ENCODE results near the gene SENP6.
"Not testable (repeated sequence)": the region's sequence is repeated elsewhere in the genome, so short reads cannot be mapped to it uniquely, and the experiment has no call there.

Gene SENP6

DNA sequence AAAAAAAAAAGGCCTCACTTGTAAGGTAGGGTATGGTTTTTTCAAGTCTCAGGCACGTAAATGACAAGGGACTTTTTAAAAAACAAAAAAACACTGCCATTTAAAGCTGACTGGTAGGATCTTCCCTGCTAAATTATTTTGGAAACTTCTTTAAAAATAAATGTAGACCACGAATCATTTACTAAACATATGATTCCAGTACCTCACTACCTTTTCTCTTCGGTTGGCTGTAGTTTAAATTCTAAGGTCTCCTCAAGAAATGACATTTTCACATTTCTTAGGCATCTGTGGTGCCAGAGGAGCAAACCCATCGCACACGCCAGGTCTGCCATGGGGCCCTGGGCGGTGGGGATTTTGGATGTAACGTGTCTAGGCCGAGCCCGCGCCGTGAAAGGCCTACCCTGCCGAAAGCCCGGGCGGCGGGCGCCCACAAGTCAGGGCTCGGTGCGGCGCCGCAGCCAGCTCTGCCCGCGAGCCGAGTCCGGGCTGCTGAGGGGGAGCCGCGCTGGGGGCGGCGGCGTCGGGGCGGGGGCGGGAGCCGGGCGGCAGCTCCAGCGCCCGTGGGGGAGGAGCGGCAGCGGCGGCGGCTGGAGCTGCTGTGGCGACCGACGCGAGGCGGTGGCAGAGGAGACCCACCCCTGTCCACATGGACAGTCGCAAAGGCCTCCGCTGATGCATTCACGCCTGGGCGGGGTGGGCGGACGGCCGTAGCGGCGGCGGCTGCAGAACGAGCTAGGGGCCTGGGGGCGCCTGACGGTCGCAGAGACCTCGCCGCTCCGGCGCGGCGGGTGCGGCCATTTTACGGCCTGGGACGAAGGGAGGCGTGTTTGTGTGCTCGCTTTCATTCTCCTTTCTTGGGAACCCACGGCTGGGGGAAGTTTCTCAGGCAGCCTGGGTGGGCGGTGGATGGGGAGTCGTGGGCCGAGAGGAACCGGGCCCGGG lies at the start of gene SENP6:
TSS of gene SENP6 (plus strand) at position 577 of the 942 bp plus-strand sequence. CDS start 645 bp downstream, outside the sequence.
- DNase-seq, result peak; percentile 65

GRCh38 chr6:75556240-75556639 lies 45.4 kb upstream of the SENP6 start:
- no peak for DNase-seq

- DNase-seq, result no peak
Measured at GRCh38 chr6:75557068-75557467, 44.6 kb upstream of the SENP6 start.

- DNase-seq, result peak; percentile 1
Measured at GRCh38 chr6:75563032-75563431, 38.6 kb upstream of the SENP6 start.

DNA sequence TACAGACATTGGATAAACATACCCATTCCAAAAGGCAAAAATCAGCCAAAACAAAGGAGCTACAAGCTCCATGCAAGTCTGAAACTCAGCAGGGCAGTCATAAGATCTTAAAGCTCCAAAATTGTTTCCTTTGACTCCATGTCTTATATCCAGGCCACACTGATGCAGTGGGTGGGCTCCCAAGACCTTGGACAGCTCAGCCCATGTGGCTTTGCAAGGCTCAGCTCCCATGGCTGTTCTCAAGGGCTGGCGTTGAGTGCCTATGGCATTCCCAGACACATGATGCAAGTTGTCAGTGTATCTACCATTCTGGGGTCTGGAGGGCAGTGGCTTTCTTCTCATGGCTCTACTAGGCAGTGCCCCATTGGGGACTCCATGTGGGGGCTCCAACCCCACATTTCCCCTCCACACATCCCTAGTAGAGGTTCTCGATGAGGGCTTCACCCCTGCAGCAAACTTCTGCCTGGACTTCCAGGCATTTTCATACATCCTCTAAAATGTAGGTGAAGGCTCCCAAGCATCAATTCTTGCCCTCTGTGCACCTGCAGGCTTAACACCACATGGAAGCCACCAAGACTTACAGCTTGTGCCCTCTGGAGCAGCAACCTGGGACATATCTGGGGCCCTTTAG lies 35.4 kb upstream of the SENP6 start:
- DNase-seq, result no peak

GRCh38 chr6:75568100-75568499 lies 33.6 kb upstream of the SENP6 start:
- no peak for DNase-seq

DNA sequence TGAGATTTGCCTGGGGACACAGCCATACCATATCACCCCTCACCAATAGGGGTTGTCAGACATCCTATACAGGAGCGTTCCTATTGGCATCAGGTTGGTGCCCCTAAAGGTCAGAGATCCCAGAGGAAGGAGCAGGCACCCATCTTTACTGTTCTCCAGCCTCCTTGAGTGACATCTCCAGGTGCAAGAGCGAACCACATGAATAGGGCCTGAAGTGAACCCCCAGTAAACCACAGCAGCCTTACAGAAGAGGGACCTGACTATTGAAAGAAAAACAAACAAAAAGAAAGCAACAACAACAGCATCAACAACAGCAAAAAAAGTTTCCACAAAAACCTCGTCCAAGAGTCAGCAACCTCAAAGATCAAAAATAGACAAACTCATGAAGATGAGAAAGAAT lies 32.7 kb upstream of the SENP6 start:
- no peak for DNase-seq

- not testable (repeated sequence) for DNase-seq
Measured at GRCh38 chr6:75570671-75571070, 31.0 kb upstream of the SENP6 start.

GRCh38 chr6:75572072-75572471 lies 29.6 kb upstream of the SENP6 start:
- no peak for DNase-seq

DNA sequence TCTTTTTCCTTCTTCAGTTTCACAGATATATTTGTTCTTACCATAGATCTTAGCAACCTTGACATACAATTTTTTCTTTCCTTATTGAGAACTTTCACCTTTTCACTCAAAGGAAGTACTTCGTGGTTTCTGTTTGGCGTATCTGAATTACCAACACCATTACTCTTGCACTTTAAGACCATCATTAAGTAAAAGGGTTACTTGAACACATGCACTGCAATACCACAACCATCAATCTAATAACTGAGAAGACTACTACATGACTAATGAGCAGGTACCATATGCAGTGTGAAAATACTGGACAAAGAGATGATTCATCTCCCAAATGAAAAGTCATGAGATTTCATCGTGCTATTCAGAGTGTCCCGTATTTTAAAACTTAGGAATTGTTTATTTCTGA lies 21.7 kb upstream of the SENP6 start:
- no peak for DNase-seq

DNA sequence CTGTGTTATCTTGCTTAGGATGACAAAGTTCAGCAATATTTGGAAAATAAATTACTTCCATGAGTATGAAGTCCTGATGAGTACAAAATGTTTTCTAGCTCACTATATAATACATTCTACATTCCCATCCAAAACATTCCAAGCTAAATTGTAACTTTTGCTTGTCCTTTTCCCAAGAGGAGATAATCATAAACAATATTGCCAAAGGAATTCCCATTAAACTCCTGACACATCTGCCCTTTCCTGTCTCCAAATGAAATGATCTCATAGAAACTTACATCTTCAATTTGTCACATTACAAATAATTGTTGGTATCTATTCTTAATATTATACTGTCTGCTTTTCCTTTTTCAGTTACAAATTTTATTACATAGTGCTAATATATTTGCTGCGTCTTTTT lies 20.4 kb upstream of the SENP6 start:
- no peak for DNase-seq

DNA sequence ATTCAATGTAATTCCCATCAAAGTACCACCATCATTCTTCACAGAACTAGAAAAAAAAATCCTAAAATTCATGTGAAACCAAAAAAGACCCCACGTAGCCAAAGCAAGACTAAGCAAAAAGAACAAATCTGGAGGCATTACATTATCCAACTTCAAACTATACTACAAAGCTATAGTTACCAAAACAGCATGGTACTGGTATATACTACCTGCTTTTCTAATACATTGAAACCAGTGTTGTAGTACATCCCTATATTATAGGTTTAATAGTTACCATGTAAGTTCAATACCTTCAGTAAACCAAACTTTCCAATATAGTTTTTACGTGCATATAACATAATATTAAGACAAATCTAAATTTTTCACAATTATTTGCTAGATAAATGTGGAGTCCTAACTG lies 17.1 kb upstream of the SENP6 start:
- not testable (repeated sequence) for DNase-seq

- no peak for DNase-seq
Measured at GRCh38 chr6:75588948-75589347, 12.7 kb upstream of the SENP6 start.

DNA sequence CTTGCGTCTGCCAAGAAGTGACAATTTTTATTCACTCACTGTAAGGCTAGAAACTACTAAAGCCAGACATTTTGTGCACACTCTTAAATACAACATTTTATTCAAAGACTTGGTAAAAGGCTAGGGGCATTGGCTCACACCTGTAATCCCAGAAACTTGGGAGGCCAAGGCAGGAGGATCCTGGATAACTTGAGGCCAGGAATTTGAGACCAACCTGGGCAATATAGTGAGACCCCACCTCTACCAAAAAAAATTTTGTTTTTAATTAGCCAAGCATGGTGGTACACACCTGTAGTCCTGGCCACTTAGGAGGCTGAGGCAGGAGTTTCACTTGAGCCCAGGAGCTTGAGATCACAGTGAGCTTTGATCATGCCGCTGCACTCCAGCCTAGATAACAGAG lies 11.3 kb upstream of the SENP6 start:
- DNase-seq, result no peak

DNA sequence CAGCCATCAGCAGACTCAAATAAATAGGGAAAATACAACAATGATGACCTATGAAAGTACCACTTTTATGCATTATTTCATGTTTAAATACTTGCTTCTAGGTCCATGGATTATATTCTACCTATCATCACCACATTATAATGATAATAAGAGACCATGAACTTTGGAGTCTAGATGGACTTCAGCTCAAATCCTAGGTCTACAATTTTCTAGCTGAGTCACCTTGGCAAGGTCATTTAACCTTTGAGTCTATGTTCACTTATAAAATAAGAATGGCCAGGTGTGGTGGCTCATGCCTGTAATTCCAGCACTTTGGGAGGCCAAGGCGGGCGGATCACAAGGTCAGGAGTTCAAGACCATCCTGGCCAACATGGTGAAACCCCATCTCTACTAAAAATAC lies 5.3 kb upstream of the SENP6 start:
- DNase-seq, result not testable (repeated sequence)

DNA sequence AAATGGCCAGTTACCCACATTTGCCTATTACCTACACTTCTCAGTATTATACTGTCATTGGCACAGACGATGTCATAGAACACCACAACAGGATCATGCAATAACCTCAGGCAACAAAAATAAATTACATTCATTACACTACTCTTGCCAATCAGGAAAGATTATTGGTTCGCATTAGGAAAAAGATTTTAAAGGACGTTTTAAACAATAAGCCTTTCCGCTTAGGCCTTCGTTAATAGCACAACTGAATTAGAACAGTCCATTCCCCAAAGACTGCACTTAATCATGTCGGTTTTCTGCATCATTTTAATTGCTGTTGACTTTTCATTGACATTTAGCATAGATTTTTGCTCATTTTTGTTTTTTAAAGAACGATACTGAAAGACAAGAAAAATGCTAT lies 912 bp upstream of the SENP6 start:
- peak; percentile 10 for DNase-seq

GRCh38 chr6:75602246-75603105 lies 796 bp downstream of the SENP6 start:
- peak; percentile 43 for DNase-seq

DNA sequence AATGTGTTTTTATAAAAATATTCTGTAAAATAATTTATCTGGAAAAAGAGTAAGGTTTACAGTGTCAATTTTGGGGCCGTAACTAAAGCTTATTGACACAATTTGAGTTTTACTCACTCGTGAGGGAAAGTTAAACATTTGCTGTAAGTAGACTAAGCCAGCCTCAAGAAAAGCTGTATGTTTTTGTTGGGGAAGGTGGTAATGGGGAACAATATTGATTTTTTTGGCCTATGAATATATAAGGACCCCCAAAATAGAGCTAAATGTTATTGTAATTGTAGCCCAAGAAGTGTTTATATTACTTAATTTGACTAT lies 1.4 kb downstream of the SENP6 start:
- no peak for DNase-seq

DNA sequence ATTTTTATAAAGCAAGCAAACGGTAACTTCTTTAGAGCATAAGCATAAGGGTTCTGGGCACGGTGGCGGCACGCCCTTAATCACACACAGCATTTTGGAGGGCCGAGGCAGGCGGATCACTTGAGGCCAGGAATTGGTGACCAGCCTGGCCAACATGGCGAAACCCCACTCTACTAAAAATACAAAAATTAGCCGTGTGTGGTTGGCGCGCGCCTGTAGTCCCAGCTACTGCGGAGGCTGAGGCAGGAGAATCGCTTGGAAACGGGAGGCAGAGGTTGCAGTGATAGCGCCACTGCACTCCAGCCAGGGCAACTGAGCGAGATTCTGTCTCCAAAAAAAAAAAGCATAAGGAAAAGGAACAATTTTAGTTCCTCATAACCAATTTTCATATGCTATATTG lies 2.6 kb downstream of the SENP6 start:
- no peak for DNase-seq

DNA sequence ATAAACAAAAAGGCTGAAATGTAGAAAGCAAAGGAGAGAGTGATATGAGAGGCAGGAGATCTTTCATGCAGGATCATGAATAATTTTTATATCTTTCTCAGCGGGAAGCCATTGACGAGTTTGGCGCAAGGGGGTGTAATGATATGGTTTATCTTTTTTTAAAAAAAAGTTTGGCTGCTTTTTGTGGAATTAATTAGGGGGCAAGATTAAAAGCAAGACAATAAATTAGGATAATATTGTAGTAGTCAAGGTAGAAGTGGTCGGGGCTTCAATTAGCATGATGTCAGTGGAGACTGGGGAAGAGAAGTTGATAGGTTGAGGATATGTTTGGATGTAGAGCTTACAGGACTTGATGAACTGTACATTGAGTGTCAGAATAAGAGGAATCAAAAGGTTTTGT lies 4.0 kb downstream of the SENP6 start:
- no peak for DNase-seq

DNA sequence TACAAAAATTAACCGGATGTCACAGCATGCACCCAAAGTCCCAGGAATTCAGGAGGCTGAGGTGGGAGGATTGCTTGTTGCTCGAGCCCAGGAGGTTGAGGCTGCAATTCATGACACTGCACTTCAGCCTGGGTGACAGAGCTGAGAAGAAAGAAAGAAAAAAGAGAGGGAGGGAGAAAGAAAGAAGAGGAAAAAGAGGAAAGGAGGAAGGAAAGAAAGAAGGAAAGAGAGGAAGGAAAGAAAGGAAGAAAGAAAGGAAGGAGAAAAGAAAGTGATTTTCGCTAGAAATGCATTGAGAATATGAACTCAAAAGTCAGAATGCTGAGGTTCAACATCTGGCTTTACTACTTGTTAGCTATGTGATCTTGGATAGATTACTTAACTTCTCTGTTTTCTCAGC lies 6.6 kb downstream of the SENP6 start:
- no peak for DNase-seq

- no peak for DNase-seq
Measured at GRCh38 chr6:75608956-75609533, 7.4 kb downstream of the SENP6 start.
